H9 (cell line): Measurements from ENCODE around the gene RFX4. TPM values are rescaled to one million over a fixed set of nuclear protein-coding genes. Genes with fewer than 3 reads are reported as not detected.

Experiments used
- DNase-seq: peaks from one replicate; pipeline ENCODE4 v3.0.0-alpha.2; 2017
- H2AFZ ChIP-seq: one replicate; pipeline ENCODE4 v1.6.1; 2013; ENCODE audit warnings: mild to moderate bottlenecking, low read length, control low read depth, moderate library complexity
- H2AK5ac ChIP-seq: 2 replicates; pipeline ENCODE4 v1.6.1; 2013; ENCODE audit warnings: low read length, control low read depth, mixed read lengths; ENCODE audit not compliant: insufficient read length
- H2BK120ac ChIP-seq: one replicate; pipeline ENCODE4 v1.6.1; 2013; ENCODE audit warnings: low read depth, mild to moderate bottlenecking, low read length, control low read depth, inconsistent platforms; ENCODE audit not compliant: poor library complexity, severe bottlenecking
- H2BK12ac ChIP-seq: 2 replicates; pipeline ENCODE4 v1.6.1; 2013; ENCODE audit warnings: low read length, control low read depth, mixed read lengths, low read depth; ENCODE audit not compliant: insufficient read length
- H2BK15ac ChIP-seq: 2 replicates; pipeline ENCODE4 v1.6.1; 2013; ENCODE audit warnings: low read depth, low read length, control low read depth
- H2BK20ac ChIP-seq: one replicate; pipeline ENCODE4 v1.6.1; 2013; ENCODE audit warnings: low read depth, mild to moderate bottlenecking, low read length, control low read depth, inconsistent platforms; ENCODE audit not compliant: poor library complexity, severe bottlenecking
- H2BK5ac ChIP-seq: 2 replicates; pipeline ENCODE4 v1.6.1; 2013; ENCODE audit warnings: low read length, control low read depth, mixed read lengths; ENCODE audit not compliant: insufficient read length
- H3K14ac ChIP-seq: 2 replicates; pipeline ENCODE4 v1.6.1; 2013; ENCODE audit warnings: low read length, control low read depth; ENCODE audit not compliant: insufficient read depth
- H3K18ac ChIP-seq: 2 replicates; pipeline ENCODE4 v1.6.1; 2013; ENCODE audit warnings: low read depth, mild to moderate bottlenecking, mixed read lengths, low read length, control low read depth; ENCODE audit not compliant: insufficient read length
- H3K23ac ChIP-seq: 2 replicates; pipeline ENCODE4 v1.6.1; 2013; ENCODE audit warnings: low read length, control low read depth, mixed read lengths, low read depth; ENCODE audit not compliant: insufficient read length
- H3K23me2 ChIP-seq: 2 replicates; pipeline ENCODE4 v1.6.1; 2013; ENCODE audit warnings: low read depth, mild to moderate bottlenecking, mixed read lengths, low read length, control low read depth; ENCODE audit not compliant: insufficient read length, poor library complexity, severe bottlenecking
- H3K27ac ChIP-seq: 2 replicates; pipeline ENCODE4 v1.5.1; 2013; ENCODE audit warnings: low read length, control low read depth, mixed read lengths, low read depth; ENCODE audit not compliant: insufficient read length
- H3K27me3 ChIP-seq: 2 replicates; pipeline ENCODE4 v1.6.1; 2013; ENCODE audit warnings: low read length, control low read depth, inconsistent platforms; ENCODE audit not compliant: insufficient read depth
- H3K4ac ChIP-seq: 2 replicates; pipeline ENCODE4 v1.6.1; 2013; ENCODE audit warnings: low read depth, mild to moderate bottlenecking, control low read depth, inconsistent platforms, low read length, moderate library complexity
- H3K4me1 ChIP-seq: 2 replicates; pipeline ENCODE4 v1.6.1; 2013; ENCODE audit warnings: low read length, control low read depth, inconsistent platforms; ENCODE audit not compliant: insufficient read depth
- H3K4me2 ChIP-seq: 2 replicates; pipeline ENCODE4 v1.6.1; 2013; ENCODE audit warnings: low read length, control low read depth, mixed read lengths; ENCODE audit not compliant: insufficient read length, insufficient read depth
- H3K56ac ChIP-seq: 2 replicates; pipeline ENCODE4 v1.6.1; 2013; ENCODE audit warnings: low read depth, mild to moderate bottlenecking, mixed read lengths, low read length, control low read depth; ENCODE audit not compliant: insufficient read length
- H3K79me1 ChIP-seq: 2 replicates; pipeline ENCODE4 v1.6.1; 2013; ENCODE audit warnings: low read depth, mild to moderate bottlenecking, moderate library complexity, low read length, control low read depth, inconsistent platforms; ENCODE audit not compliant: insufficient read depth, poor library complexity, severe bottlenecking
- H3K79me2 ChIP-seq: 2 replicates; pipeline ENCODE4 v1.6.1; 2013; ENCODE audit warnings: low read length, control low read depth, inconsistent platforms; ENCODE audit not compliant: insufficient read depth
- H3K9ac ChIP-seq: 2 replicates; pipeline ENCODE4 v1.6.1; 2013; ENCODE audit warnings: low read length, control low read depth, mixed read lengths; ENCODE audit not compliant: insufficient read length; ENCODE audit errors: extremely low read depth
- H3K9me3 ChIP-seq: one replicate; pipeline ENCODE4 v1.6.1; 2013; ENCODE audit warnings: low read depth, low read length, inconsistent platforms; ENCODE audit not compliant: control insufficient read depth
- H3T11ph ChIP-seq: one replicate; pipeline ENCODE4 v1.6.1; 2013; ENCODE audit warnings: mild to moderate bottlenecking, low read length, control low read depth, inconsistent platforms
- H4K20me1 ChIP-seq: one replicate; pipeline ENCODE4 v1.6.1; 2013; ENCODE audit not compliant: control insufficient read depth, insufficient read length, insufficient read depth
- H4K5ac ChIP-seq: 2 replicates; pipeline ENCODE4 v1.6.1; 2013; ENCODE audit warnings: low read depth, mild to moderate bottlenecking, mixed read lengths, low read length, control low read depth; ENCODE audit not compliant: insufficient read length
- H4K8ac ChIP-seq: replicated peaks from 2 replicates; pipeline ENCODE4 v1.6.1; 2013; ENCODE audit warnings: low read length, control low read depth, mixed read lengths, low read depth; ENCODE audit not compliant: insufficient read length
- H4K91ac ChIP-seq: 2 replicates; pipeline ENCODE4 v1.6.1; 2013; ENCODE audit warnings: low read depth, mild to moderate bottlenecking, moderate library complexity, mixed read lengths, low read length, control low read depth; ENCODE audit not compliant: insufficient read length
- H3K27ac Mint-ChIP-seq, 3 experiments: 2 replicates in 2 of 3; 3 replicates in 1 of 3; pipeline ENCODE4 v1.8.0; 2020 to 2021; ENCODE audit warnings: mixed read lengths in 3 of 3, mild to moderate bottlenecking in 1 of 3, moderate library complexity in 1 of 3
- H3K27me3 Mint-ChIP-seq: 2 replicates; pipeline ENCODE4 v1.8.0; 2021; ENCODE audit warnings: low read depth, mild to moderate bottlenecking, moderate library complexity, mixed read lengths
- H3K36me3 Mint-ChIP-seq, 3 experiments: 2 replicates in 2 of 3; 3 replicates in 1 of 3; pipeline ENCODE4 v1.8.0; 2020 to 2021; ENCODE audit warnings: low read depth in 3 of 3, mixed read lengths in 3 of 3; ENCODE audit not compliant: insufficient read depth in 1 of 3
- H3K4me1 Mint-ChIP-seq, 2 experiments: 2 replicates each; pipeline ENCODE4 v1.8.0; 2020; ENCODE audit warnings: mixed read lengths in 2 of 2
- H3K4me3 Mint-ChIP-seq, 2 experiments: 2 replicates in 1 of 2; 3 replicates in 1 of 2; pipeline ENCODE4 v1.8.0; 2020 to 2021; ENCODE audit warnings: mild to moderate bottlenecking in 2 of 2, mixed read lengths in 2 of 2, moderate library complexity in 1 of 2
- H3K9me3 Mint-ChIP-seq, 2 experiments: 2 replicates in 1 of 2; 3 replicates in 1 of 2; pipeline ENCODE4 v1.8.0; 2020; ENCODE audit warnings: mild to moderate bottlenecking in 2 of 2, mixed read lengths in 2 of 2, moderate library complexity in 1 of 2
- WGBS: extraction: QIAGEN DNeasy Blood & Tissue Kit; methylation state at CpG from one replicate; pipeline ENCODE4 v1.1.7; 2013; ENCODE audit warnings: missing lambda C conversion rate, low lambda C conversion rate, mixed read lengths; ENCODE audit not compliant: insufficient read length; ENCODE audit errors: extremely low coverage; 5-methylcytosine and 5-hydroxymethylcytosine counted together
- total RNA-seq: library from RNA; stranded (reverse); gene quantifications from 2 replicates; pipeline ENCODE4 v1.2.1, GENCODE V29; 2021
- TF ChIP-seq, protein P1 (sequence below): fragments of 200-600 bp; sonication (generic); conservative IDR thresholded peaks from 3 replicates; pipeline ENCODE4 v1.8.0; 2021; ENCODE audit warnings: antibody characterized with exemption, mild to moderate bottlenecking

Gene RFX4
- total RNA-seq, 1 experiment from 2014 or later: 0.57 TPM

DNA sequence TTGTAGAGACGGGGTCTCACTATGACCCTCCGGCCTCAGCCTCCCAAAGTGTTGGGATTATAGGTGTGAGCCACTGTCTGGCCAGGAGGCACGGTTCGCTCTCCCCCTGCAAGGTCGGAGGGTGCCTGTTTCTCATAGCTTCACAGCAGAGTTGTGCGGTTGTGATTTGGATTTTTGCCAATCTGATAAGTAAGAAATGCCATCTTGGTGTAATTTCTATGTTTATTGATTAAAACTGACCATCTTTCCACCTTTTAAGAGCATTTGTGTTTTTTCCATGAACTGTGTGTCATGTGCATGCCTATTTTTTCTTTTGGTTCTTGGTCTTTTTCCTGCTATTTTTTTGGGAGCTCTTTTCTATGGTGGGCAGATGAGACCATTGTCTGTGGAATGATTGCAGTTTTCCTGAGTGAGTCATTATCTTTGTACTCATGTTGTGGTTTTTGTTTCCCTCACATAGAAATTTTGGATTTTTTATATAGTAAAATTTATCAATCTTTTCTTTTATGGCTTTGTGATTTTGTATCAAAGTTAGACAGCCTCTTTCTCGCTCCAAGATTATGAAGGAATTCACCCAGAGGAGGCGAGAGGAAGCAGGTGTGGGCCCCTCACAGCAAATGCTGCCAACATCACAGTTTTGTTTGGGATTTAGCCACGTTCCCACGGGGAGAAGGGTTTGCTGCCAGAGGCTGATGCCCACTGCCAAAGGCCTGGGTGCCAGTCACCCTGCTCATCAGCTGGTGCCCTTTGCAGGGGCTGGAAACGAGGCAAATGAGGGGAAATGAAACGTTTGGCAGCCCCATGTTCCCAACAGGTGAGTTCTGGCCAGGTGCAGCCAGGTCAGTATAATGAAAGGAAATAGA lies 47.2 kb downstream of the RFX4 start:
- no peaks in the 10 kb centered on the region for H3K9me3 ChIP-seq
- H3K23me2 ChIP-seq: no peaks in the 10 kb centered on the region
- peaks cover 7% of the 10 kb centered on the region for H3K27me3 Mint-ChIP-seq
- TF ChIP-seq, protein P1, sequence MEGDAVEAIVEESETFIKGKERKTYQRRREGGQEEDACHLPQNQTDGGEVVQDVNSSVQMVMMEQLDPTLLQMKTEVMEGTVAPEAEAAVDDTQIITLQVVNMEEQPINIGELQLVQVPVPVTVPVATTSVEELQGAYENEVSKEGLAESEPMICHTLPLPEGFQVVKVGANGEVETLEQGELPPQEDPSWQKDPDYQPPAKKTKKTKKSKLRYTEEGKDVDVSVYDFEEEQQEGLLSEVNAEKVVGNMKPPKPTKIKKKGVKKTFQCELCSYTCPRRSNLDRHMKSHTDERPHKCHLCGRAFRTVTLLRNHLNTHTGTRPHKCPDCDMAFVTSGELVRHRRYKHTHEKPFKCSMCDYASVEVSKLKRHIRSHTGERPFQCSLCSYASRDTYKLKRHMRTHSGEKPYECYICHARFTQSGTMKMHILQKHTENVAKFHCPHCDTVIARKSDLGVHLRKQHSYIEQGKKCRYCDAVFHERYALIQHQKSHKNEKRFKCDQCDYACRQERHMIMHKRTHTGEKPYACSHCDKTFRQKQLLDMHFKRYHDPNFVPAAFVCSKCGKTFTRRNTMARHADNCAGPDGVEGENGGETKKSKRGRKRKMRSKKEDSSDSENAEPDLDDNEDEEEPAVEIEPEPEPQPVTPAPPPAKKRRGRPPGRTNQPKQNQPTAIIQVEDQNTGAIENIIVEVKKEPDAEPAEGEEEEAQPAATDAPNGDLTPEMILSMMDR: no peak
- H3K36me3 Mint-ChIP-seq: no peaks in the 10 kb centered on the region; a peak in 1 of 7 replicates
- H3K4me1 ChIP-seq: no peaks in the 10 kb centered on the region
- H2BK15ac ChIP-seq: no peak overlapping the region
- no peak overlapping the region for H4K5ac ChIP-seq
- no peaks in the 10 kb centered on the region for H3K9me3 Mint-ChIP-seq
- no peak overlapping the region for H3K14ac ChIP-seq
- H3K27ac ChIP-seq: no peak overlapping the region
- DNase-seq: no peak
- no peak overlapping the region for H4K91ac ChIP-seq
- no peak overlapping the region for H3T11ph ChIP-seq
- H3K56ac ChIP-seq: no peak overlapping the region
- H3K23ac ChIP-seq: no peak overlapping the region
- no peaks in the 10 kb centered on the region for H3K27me3 ChIP-seq
- H3K4me1 Mint-ChIP-seq: peaks cover 0 to 9% of the 10 kb centered on the region in 2 experiments; a peak in 1 of 4 replicates
- no peak overlapping the region for H3K9ac ChIP-seq
- H3K4me3 Mint-ChIP-seq: no peak overlapping the region
- H3K4ac ChIP-seq: no peak overlapping the region
- H4K8ac ChIP-seq: no peak overlapping the region
- no peak overlapping the region for H2BK120ac ChIP-seq
- H3K18ac ChIP-seq: no peak overlapping the region
- no peak overlapping the region for H2AK5ac ChIP-seq
- no peak overlapping the region for H2BK20ac ChIP-seq
- no peaks in the 10 kb centered on the region for H4K20me1 ChIP-seq
- no peak overlapping the region for H2BK12ac ChIP-seq
- no peak overlapping the region for H2BK5ac ChIP-seq
- H3K79me2 ChIP-seq: no peaks in the 10 kb centered on the region
- no peak overlapping the region for H3K27ac Mint-ChIP-seq
- no peaks in the 10 kb centered on the region for H3K79me1 ChIP-seq
- no peak overlapping the region for H3K4me2 ChIP-seq
- H2AFZ ChIP-seq: no peak overlapping the region
- WGBS: no CpG with 5 or more reads among the region's 12 CpGs
